Cardiac muscle cell (in vitro differentiated cells and primary cell): ENCODE data around the gene ZNF804B. TPM values are rescaled to one million over a fixed set of nuclear protein-coding genes. Genes with fewer than 3 reads are reported as not detected.

Experiments
- DNase-seq, 2 donors: peaks; one replicate each; pipeline versions ENCODE4 v3.0.0 to v3.0.0-alpha.2; 2010 to 2017; ENCODE audit warnings: low read depth in 1 of 2, low spot score in 1 of 2
- H3K27ac ChIP-seq: fragments of 200-600 bp; sonication (generic); 2 replicates; pipeline ENCODE4 v1.5.1; 2016
- H3K27me3 ChIP-seq: fragments of 200-600 bp; sonication (generic); 2 replicates; pipeline ENCODE4 v1.6.0; 2016; ENCODE audit warnings: control low read depth
- H3K36me3 ChIP-seq: fragments of 200-600 bp; sonication (generic); 2 replicates; pipeline ENCODE4 v1.5.1; 2016; ENCODE audit warnings: control low read depth
- H3K4me1 ChIP-seq: fragments of 200-600 bp; sonication (generic); 2 replicates; pipeline ENCODE4 v1.8.1; 2017; ENCODE audit warnings: low read depth, mild to moderate bottlenecking, mixed run types
- H3K4me3 ChIP-seq: fragments of 200-600 bp; sonication (generic); 2 replicates; pipeline ENCODE4 v1.5.1; 2016; ENCODE audit warnings: mild to moderate bottlenecking
- H3K9me3 ChIP-seq: fragments of 200-600 bp; sonication (generic); 2 replicates; pipeline ENCODE4 v1.5.1; 2017; ENCODE audit warnings: low read depth, mild to moderate bottlenecking, control low read depth
- polyA plus RNA-seq: library from polyadenylated mRNA; unstranded; fragments of >200 nt; fragmentation: Nextera tagmentation; extraction: Ambion mirVana; gene quantifications from 2 replicates; pipeline ENCODE4 v1.2.1, GENCODE V29; 2016
- total RNA-seq: library from RNA; depleted of rRNA; stranded (reverse); fragments of >200 nt; gene quantifications from 2 replicates; pipeline ENCODE4 v1.2.3, GENCODE V29; 2016
- TF ChIP-seq, protein P1 (sequence below): IDR thresholded peaks from 2 replicates; pipeline ENCODE4 v1.5.1; 2012; ENCODE audit warnings: low read depth, mild to moderate bottlenecking, low read length

ZNF804B gene
- total and polyA plus RNA-seq, 2 experiments from 2014 or later = 0.06 TPM; not detected in 1

DNA sequence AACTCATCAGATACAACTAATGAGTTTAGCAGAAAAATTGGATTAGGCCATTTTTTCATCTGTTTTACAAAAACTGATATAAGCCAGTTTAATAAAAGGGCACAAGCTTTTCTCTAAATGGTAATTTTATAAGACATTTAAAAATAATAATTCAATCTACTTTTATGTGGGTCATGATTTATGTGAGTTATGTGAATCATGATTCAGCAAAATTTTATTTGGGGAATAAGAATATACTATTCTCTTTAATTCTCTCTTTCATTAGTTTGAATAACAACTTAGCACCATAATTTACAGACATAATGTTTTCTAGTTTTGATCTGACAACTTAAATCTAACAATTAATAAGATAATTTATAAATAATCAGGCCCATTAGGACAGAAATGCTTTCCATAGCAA lies 99.8 kb downstream of the ZNF804B start:
- H3K27me3 ChIP-seq = no peaks in the 10 kb centered on the region
- no peaks in the 10 kb centered on the region for H3K36me3 ChIP-seq
- no peaks in the 10 kb centered on the region for H3K9me3 ChIP-seq
- no peak overlapping the region for H3K4me3 ChIP-seq
- TF ChIP-seq, protein P1, sequence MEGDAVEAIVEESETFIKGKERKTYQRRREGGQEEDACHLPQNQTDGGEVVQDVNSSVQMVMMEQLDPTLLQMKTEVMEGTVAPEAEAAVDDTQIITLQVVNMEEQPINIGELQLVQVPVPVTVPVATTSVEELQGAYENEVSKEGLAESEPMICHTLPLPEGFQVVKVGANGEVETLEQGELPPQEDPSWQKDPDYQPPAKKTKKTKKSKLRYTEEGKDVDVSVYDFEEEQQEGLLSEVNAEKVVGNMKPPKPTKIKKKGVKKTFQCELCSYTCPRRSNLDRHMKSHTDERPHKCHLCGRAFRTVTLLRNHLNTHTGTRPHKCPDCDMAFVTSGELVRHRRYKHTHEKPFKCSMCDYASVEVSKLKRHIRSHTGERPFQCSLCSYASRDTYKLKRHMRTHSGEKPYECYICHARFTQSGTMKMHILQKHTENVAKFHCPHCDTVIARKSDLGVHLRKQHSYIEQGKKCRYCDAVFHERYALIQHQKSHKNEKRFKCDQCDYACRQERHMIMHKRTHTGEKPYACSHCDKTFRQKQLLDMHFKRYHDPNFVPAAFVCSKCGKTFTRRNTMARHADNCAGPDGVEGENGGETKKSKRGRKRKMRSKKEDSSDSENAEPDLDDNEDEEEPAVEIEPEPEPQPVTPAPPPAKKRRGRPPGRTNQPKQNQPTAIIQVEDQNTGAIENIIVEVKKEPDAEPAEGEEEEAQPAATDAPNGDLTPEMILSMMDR = no peak
- no peak for DNase-seq
- no peak overlapping the region for H3K27ac ChIP-seq
- no peaks in the 10 kb centered on the region for H3K4me1 ChIP-seq

DNA sequence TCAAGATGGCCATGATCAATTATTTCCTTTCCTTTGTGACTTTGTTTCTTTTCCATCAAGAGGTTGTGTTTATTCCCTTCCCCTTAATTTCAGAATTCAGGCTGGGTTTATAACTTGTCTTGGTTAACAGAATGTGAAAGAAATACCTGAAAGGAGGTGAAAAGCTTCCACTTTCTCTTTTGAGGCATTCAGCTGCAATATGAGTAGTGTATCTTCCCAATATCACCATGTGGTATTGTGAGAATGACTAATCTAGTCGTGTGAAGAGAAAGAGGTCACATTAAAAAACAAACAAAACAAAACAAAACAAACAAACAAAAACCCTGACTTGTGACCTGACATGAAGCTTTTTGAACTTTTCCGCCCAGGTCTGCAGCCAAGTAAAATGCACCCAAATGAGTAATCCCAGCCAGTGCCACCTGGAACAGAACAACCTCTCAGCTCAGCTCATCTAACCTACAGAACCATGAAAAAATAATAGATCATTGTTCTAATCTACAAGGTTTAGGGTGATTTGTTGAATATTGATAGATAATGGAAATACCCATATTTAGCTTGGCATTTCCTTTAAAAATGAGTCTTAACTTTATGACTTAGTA lies 106.9 kb downstream of the ZNF804B start:
- H3K27me3 ChIP-seq = no peaks in the 10 kb centered on the region
- TF ChIP-seq, protein P1 = no peak
- no peak overlapping the region for H3K27ac ChIP-seq
- DNase-seq = no peak
- H3K4me1 ChIP-seq = no peaks in the 10 kb centered on the region
- no peaks in the 10 kb centered on the region for H3K9me3 ChIP-seq
- H3K36me3 ChIP-seq = no peaks in the 10 kb centered on the region
- H3K4me3 ChIP-seq = no peak overlapping the region

DNA sequence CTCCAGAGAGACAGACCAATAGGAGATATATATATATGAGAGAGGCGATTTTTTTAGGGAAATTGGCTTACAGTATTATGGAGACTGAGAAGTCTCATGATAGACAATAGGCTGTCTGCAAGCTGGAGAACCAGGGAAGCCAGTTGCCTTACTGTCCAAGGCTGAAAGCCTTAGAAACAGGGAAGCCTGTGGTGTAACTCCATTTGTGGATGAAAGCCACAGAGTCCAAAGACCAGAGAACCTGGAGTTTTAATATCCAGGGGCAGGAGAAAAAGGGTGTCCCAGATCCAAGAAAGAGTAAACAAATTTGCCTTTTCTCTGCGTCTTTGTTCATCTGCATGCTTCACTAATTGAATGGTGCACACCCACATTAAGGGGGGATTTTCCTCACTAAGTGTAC lies 107.7 kb downstream of the ZNF804B start:
- no peaks in the 10 kb centered on the region for H3K4me1 ChIP-seq
- no peak overlapping the region for H3K27ac ChIP-seq
- no peaks in the 10 kb centered on the region for H3K27me3 ChIP-seq
- TF ChIP-seq, protein P1 = no peak
- H3K4me3 ChIP-seq = no peak overlapping the region
- no peak for DNase-seq
- H3K9me3 ChIP-seq = no peaks in the 10 kb centered on the region
- H3K36me3 ChIP-seq = no peaks in the 10 kb centered on the region

DNA sequence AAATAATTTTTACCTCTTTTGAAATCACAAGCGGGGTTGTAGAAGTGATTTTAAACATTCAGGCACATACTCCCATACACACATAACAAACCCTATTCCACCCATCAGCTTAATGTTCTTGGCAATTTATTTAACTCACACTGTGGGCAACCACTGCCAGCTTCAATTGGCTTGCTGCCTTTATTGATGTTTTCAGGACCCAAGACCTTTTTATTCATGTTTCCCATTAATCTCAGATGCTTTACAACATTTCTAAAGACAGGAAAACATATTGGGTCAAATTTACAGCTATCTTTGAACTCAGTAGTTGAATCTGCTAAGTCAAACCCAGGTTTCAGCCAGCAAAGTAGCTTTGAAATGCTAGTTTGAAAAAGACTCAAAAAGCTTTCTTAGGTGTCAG lies 109.0 kb downstream of the ZNF804B start:
- H3K36me3 ChIP-seq = no peaks in the 10 kb centered on the region
- no peak overlapping the region for H3K27ac ChIP-seq
- H3K27me3 ChIP-seq = no peaks in the 10 kb centered on the region
- H3K9me3 ChIP-seq = no peaks in the 10 kb centered on the region
- TF ChIP-seq, protein P1 = no peak
- H3K4me3 ChIP-seq = no peak overlapping the region
- no peaks in the 10 kb centered on the region for H3K4me1 ChIP-seq
- no peak for DNase-seq

DNA sequence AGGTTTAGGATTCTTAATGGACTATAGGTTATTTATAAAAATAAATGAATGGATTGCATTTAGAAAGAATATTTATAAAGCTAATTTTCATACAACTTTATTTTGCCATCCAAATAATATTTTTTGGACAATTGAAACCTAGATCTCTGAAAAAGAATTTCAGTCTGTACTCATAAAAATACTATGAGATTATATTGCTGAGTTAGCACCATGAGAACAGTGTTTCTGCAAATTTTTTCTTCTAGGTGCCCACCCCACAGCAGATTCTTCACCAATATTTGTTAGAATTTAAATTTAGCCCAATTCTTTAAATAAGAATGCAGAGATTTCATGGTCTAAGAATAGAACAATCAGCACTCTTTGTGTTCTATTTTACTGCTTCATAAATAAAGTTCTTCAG lies 121.6 kb downstream of the ZNF804B start:
- DNase-seq = no peak
- Histone ChIP-seq H3K27ac (no peak overlapping the region), H3K36me3 (no peaks in the 10 kb centered on the region), H3K4me1 (no peaks in the 10 kb centered on the region), H3K9me3 (no peaks in the 10 kb centered on the region), H3K27me3 (no peaks in the 10 kb centered on the region), H3K4me3 (no peak overlapping the region)
- TF ChIP-seq, protein P1 = no peak
